ENCODE results near the gene MORC4. TPM values are rescaled to one million over a fixed set of nuclear protein-coding genes. Genes with fewer than 3 reads are reported as not detected.

The MORC4 gene
- total RNA-seq, 2 experiments from 2014 or later, result 12.5 to 12.9 TPM

DNA sequence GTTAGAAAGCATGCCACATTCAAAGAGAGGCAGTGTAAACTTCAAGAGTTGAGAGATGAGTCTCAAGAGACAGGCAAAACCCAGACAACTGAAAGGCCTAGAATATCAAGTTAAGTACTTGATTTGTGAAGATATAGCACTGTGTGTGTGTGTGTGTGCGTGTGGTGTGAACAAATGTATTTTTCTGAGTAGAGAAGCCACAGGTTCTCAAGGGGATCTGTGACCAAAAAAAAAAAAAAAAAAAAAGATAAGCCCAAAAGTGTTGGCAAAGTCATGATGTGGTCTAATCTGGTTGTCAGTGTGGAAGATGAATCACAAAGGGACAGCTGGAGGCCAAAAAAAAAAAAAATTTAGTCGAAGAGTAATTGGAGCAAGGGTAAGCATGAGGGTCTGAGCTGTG is 100.7 kb downstream of the MORC4 start:
- DNase-seq (no peak), ATAC-seq (ENCODE audit: poor library complexity) (no peak)
- H3K27ac Mint-ChIP-seq, result no peak overlapping the region
- H3K9me3 Mint-ChIP-seq, result no peaks in the 10 kb centered on the region
- H3K27me3 ChIP-seq (ENCODE audit: control insufficient read depth in 1 of 2, insufficient read depth in 2 of 2, low read length in 2 of 2), result no peaks in the 10 kb centered on the region
- ChIA-PET CTCF (interaction anchor here (1.1 to 1.4 kb wide), 2 partner anchors 9 to 25 kb away, joined by 3 read pairs; no protein-coding TSS in a partner anchor), POLR2A (no interaction called here)
- H3K27ac ChIP-seq (ENCODE audit: low read depth in 1 of 2, low read length in 2 of 2), result no peak overlapping the region
- no peak overlapping the region for H3K4me3 Mint-ChIP-seq
- H3K36me3 Mint-ChIP-seq (ENCODE audit: low read depth), result no peaks in the 10 kb centered on the region
- H3K4me1 Mint-ChIP-seq (ENCODE audit: low read depth), result no peaks in the 10 kb centered on the region
- H3K36me3 ChIP-seq (ENCODE audit: insufficient read depth, low read length), result no peaks in the 10 kb centered on the region
- H3K27me3 Mint-ChIP-seq, result peaks cover 3% of the 10 kb centered on the region
- H3K4me1 ChIP-seq (ENCODE audit: insufficient read depth, low read length), result no peaks in the 10 kb centered on the region
- no peak for TF ChIP-seq CTCF (IDR thresholded peaks at IDR 0.05)
- intact Hi-C loops (cut with DNase I, micrococcal nuclease), result loop anchor here (5.0 to 10.0 kb wide), 4 partner anchors 536 to 1176 kb away; partner anchors contain the start of genes NCBP2L (in 1 of the 2) and TSC22D3 (in 1 of the 2)
- H3K9me3 ChIP-seq (ENCODE audit: control insufficient read depth in 1 of 2, insufficient read depth in 1 of 2, low read length in 2 of 2), result no peaks in the 10 kb centered on the region
- H3K4me3 ChIP-seq (ENCODE audit: low read length), result no peak overlapping the region

- peak in 4 of 14 experiments; percentile 16 to 63 (median 56) for DNase-seq
- Mint-ChIP-seq H3K27ac (no peak overlapping the region), H3K4me1 (ENCODE audit: low read depth) (no peaks in the 10 kb centered on the region), H3K4me3 (no peak overlapping the region), H3K27me3 (peaks cover 5% of the 10 kb centered on the region), H3K36me3 (ENCODE audit: low read depth) (no peaks in the 10 kb centered on the region), H3K9me3 (no peaks in the 10 kb centered on the region)
- Histone ChIP-seq H3K27me3 (ENCODE audit: control insufficient read depth in 1 of 2, insufficient read depth in 2 of 2, low read length in 2 of 2) (no peaks in the 10 kb centered on the region), H3K4me1 (ENCODE audit: insufficient read depth, low read length) (no peaks in the 10 kb centered on the region), H3K9me3 (ENCODE audit: control insufficient read depth in 1 of 2, insufficient read depth in 1 of 2, low read length in 2 of 2) (no peaks in the 10 kb centered on the region), H3K36me3 (ENCODE audit: insufficient read depth, low read length) (no peaks in the 10 kb centered on the region), H3K4me3 (ENCODE audit: low read length) (no peak overlapping the region), H3K27ac (ENCODE audit: low read depth in 1 of 2, low read length in 2 of 2) (no peak overlapping the region)
- TF ChIP-seq CTCF (IDR thresholded peaks at IDR 0.05), result peak; percentile 56
- ATAC-seq (ENCODE audit: poor library complexity), result no peak
- intact Hi-C loops (cut with DNase I, micrococcal nuclease), result loop anchor here (1.0 to 10.0 kb wide), 5 partner anchors 54 to 1176 kb away; partner anchors contain the start of genes NCBP2L (in 1 of the 2) and TSC22D3 (in 1 of the 2)
- CTCF ChIA-PET, result interaction anchor here (0.6 to 1.4 kb wide), 3 partner anchors 10 to 36 kb away, joined by 3 to 4 read pairs (median 3); no protein-coding TSS in a partner anchor
- POLR2A ChIA-PET, result no interaction called here
These were observed 101.5 kb downstream of the MORC4 start for GRCh38 chrX:106898462-106898861.

DNA sequence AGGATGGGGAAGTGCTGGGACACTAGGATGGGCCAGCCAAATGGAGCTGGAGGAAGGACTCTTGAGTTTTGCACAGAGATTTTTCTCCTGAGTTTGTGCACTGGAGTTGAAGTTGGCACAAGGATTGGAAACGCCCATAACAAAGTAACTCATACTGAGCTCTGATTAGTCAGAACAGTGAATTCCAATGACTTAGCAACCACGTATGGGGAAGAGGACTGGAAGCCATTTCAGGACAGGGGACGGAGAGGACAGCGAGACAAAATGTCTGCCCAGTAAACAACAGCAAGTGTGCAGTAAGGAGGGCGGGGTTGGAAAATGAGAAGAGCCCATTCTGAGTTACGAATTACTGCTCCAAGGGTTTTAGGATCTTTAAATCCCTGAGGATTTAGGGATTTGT is 102.8 kb downstream of the MORC4 start:
- no peaks in the 10 kb centered on the region for H3K4me1 Mint-ChIP-seq (ENCODE audit: low read depth)
- intact Hi-C loops (cut with DNase I, micrococcal nuclease), result loop anchor here (2.0 to 10.0 kb wide), 5 partner anchors 538 to 1178 kb away; partner anchors contain the start of genes NCBP2L (in 1 of the 2) and TSC22D3 (in 1 of the 2)
- no peak overlapping the region for H3K4me3 ChIP-seq (ENCODE audit: low read length)
- H3K36me3 Mint-ChIP-seq (ENCODE audit: low read depth), result no peaks in the 10 kb centered on the region
- H3K27me3 Mint-ChIP-seq, result peaks cover 14% of the 10 kb centered on the region
- no peak for DNase-seq
- no peak overlapping the region for H3K27ac Mint-ChIP-seq
- no peaks in the 10 kb centered on the region for H3K36me3 ChIP-seq (ENCODE audit: insufficient read depth, low read length)
- H3K27ac ChIP-seq (ENCODE audit: low read depth in 1 of 2, low read length in 2 of 2), result no peak overlapping the region
- CTCF ChIA-PET, result no interaction called here
- no peak for TF ChIP-seq CTCF (IDR thresholded peaks at IDR 0.05)
- no peak overlapping the region for H3K4me3 Mint-ChIP-seq
- H3K27me3 ChIP-seq (ENCODE audit: control insufficient read depth in 1 of 2, insufficient read depth in 2 of 2, low read length in 2 of 2), result peaks cover 0 to 3% of the 10 kb centered on the region in 2 experiments
- POLR2A ChIA-PET, result no interaction called here
- H3K9me3 Mint-ChIP-seq, result no peaks in the 10 kb centered on the region
- H3K9me3 ChIP-seq (ENCODE audit: control insufficient read depth in 1 of 2, insufficient read depth in 1 of 2, low read length in 2 of 2), result no peaks in the 10 kb centered on the region
- no peak for ATAC-seq (ENCODE audit: poor library complexity)
- no peaks in the 10 kb centered on the region for H3K4me1 ChIP-seq (ENCODE audit: insufficient read depth, low read length)
